GM23338 (cell line): ENCODE results near the gene FOXD2.

ENCODE experiments used
- CTCF ChIP-seq, 2 experiments: fragments of 200-600 bp in 1 of 2; sonication (generic) in 1 of 2; conservative IDR thresholded peaks; 2 replicates each; pipeline versions ENCODE4 v1.5.1 to v1.6.1; 2016 to 2017; ENCODE audit warnings: antibody characterized with exemption in 2 of 2, low read depth in 2 of 2, mild to moderate bottlenecking in 2 of 2, moderate library complexity in 1 of 2
- EZH2 ChIP-seq: fragments of 200-600 bp; sonication (generic); IDR thresholded peaks from one replicate; pipeline ENCODE4 v1.8.0; 2017; ENCODE audit warnings: antibody characterized with exemption, mild to moderate bottlenecking, low read depth; ENCODE audit not compliant: unreplicated experiment
- NANOG ChIP-seq: IDR thresholded peaks from 2 replicates; pipeline ENCODE4 v1.6.1; 2016; ENCODE audit warnings: antibody characterized with exemption, borderline replicate concordance
- POLR2AphosphoS5 ChIP-seq: IDR thresholded peaks from 2 replicates; pipeline ENCODE4 v1.6.1; 2016; ENCODE audit warnings: antibody characterized with exemption, low read depth
- TF ChIP-seq, protein P1 (sequence below): IDR thresholded peaks from 2 replicates; pipeline ENCODE4 v1.6.1; 2016; ENCODE audit warnings: antibody characterized with exemption

GRCh38 chr1:47434051-47434842 is 3.6 kb upstream of the FOXD2 start:
- no peak for TF ChIP-seq CTCF (conservative IDR thresholded peaks at IDR 0.05; ENCODE audit: low read depth in 2 of 2)
- no peak for TF ChIP-seq POLR2AphosphoS5
- no peak for TF ChIP-seq NANOG
- TF ChIP-seq, protein P1, sequence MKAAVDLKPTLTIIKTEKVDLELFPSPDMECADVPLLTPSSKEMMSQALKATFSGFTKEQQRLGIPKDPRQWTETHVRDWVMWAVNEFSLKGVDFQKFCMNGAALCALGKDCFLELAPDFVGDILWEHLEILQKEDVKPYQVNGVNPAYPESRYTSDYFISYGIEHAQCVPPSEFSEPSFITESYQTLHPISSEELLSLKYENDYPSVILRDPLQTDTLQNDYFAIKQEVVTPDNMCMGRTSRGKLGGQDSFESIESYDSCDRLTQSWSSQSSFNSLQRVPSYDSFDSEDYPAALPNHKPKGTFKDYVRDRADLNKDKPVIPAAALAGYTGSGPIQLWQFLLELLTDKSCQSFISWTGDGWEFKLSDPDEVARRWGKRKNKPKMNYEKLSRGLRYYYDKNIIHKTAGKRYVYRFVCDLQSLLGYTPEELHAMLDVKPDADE: no peak
- TF ChIP-seq EZH2: peak; percentile 96
